SK-N-SH treated with all-trans-retinoic acid at 6 μM for 48 hours (cell line): ENCODE results near the gene FLOT1.
A peak's percentile ranks its signal among the peaks of the same experiment; 100 is the strongest.
"Not testable (repeated sequence)": the region's sequence is repeated elsewhere in the genome, so short reads cannot be mapped to it uniquely, and the experiment has no call there.

ENCODE experiments used
- ATAC-seq: fragments of 200-7000 bp; cut with Tn5 transposase; 3 replicates; pipeline ENCODE4 v1.9.1; 2020; ENCODE audit warnings: mild to moderate bottlenecking, moderate library complexity
- BACH2 ChIP-seq: fragments of 250-450 bp; sonication (Bioruptor Pico); IDR thresholded peaks from 2 replicates; pipeline ENCODE4 v1.9.0; 2021; ENCODE audit warnings: mild to moderate bottlenecking, borderline replicate concordance
- CSDC2 ChIP-seq: fragments of 250-450 bp; sonication (Bioruptor Pico); IDR thresholded peaks from 2 replicates; pipeline ENCODE4 v1.5.0; 2020; ENCODE audit warnings: mild to moderate bottlenecking, moderate library complexity
- ESRRG ChIP-seq: fragments of 250-450 bp; sonication (Bioruptor Pico); IDR thresholded peaks from 2 replicates; pipeline ENCODE4 v1.6.1; 2021; ENCODE audit warnings: mild to moderate bottlenecking
- GLIS3 ChIP-seq: fragments of 250-450 bp; sonication (Bioruptor Pico); IDR thresholded peaks from 2 replicates; pipeline ENCODE4 v1.5.0; 2020; ENCODE audit warnings: mild to moderate bottlenecking, moderate library complexity
- ISL1 ChIP-seq: fragments of 250-450 bp; sonication (Bioruptor Pico); IDR thresholded peaks from 2 replicates; pipeline ENCODE4 v2.1.2; 2022; ENCODE audit warnings: mild to moderate bottlenecking, moderate library complexity
- RARB ChIP-seq: fragments of 250-450 bp; sonication (Bioruptor Pico); IDR thresholded peaks from 2 replicates; pipeline ENCODE4 v1.8.0; 2021; ENCODE audit warnings: mild to moderate bottlenecking, moderate library complexity
- SNAI2 ChIP-seq: fragments of 250-450 bp; sonication (Bioruptor Pico); IDR thresholded peaks from 2 replicates; pipeline ENCODE4 v1.5.0; 2020; ENCODE audit warnings: mild to moderate bottlenecking, moderate library complexity
- ZFP3 ChIP-seq: fragments of 250-450 bp; sonication (Bioruptor Pico); IDR thresholded peaks from 2 replicates; pipeline ENCODE4 v1.5.0; 2020; ENCODE audit warnings: mild to moderate bottlenecking, moderate library complexity
- ZNF565 ChIP-seq: fragments of 450-650 bp; formaldehyde crosslinking; conservative IDR thresholded peaks from 2 replicates; pipeline ENCODE4 v1.5.0; 2020; ENCODE audit warnings: low read depth, mild to moderate bottlenecking, moderate library complexity
- ZNF8 ChIP-seq: fragments of 450-650 bp; formaldehyde crosslinking; IDR thresholded peaks from 2 replicates; pipeline ENCODE4 v1.5.0; 2020; ENCODE audit warnings: mild to moderate bottlenecking, moderate library complexity
- TF ChIP-seq, protein P1 (sequence below): fragments of 250-450 bp; sonication (Bioruptor Pico); IDR thresholded peaks from 2 replicates; pipeline ENCODE4 v1.5.0; 2020; ENCODE audit warnings: mild to moderate bottlenecking, moderate library complexity
- TF ChIP-seq, protein P2 (sequence below): fragments of 250-450 bp; sonication (Bioruptor Pico); IDR thresholded peaks from 2 replicates; pipeline ENCODE4 v1.5.1; 2020; ENCODE audit warnings: low read depth, mild to moderate bottlenecking, moderate library complexity
- TF ChIP-seq, protein P3 (sequence below): fragments of 250-450 bp; sonication (Bioruptor Pico); IDR thresholded peaks from 2 replicates; pipeline ENCODE4 v1.8.0; 2020; ENCODE audit warnings: mild to moderate bottlenecking, moderate library complexity, borderline replicate concordance
- TF ChIP-seq, protein P4 (sequence below): fragments of 250-450 bp; sonication (Bioruptor Pico); IDR thresholded peaks from 2 replicates; pipeline ENCODE4 v1.5.1; 2021; ENCODE audit warnings: mild to moderate bottlenecking, moderate library complexity

Gene FLOT1

DNA sequence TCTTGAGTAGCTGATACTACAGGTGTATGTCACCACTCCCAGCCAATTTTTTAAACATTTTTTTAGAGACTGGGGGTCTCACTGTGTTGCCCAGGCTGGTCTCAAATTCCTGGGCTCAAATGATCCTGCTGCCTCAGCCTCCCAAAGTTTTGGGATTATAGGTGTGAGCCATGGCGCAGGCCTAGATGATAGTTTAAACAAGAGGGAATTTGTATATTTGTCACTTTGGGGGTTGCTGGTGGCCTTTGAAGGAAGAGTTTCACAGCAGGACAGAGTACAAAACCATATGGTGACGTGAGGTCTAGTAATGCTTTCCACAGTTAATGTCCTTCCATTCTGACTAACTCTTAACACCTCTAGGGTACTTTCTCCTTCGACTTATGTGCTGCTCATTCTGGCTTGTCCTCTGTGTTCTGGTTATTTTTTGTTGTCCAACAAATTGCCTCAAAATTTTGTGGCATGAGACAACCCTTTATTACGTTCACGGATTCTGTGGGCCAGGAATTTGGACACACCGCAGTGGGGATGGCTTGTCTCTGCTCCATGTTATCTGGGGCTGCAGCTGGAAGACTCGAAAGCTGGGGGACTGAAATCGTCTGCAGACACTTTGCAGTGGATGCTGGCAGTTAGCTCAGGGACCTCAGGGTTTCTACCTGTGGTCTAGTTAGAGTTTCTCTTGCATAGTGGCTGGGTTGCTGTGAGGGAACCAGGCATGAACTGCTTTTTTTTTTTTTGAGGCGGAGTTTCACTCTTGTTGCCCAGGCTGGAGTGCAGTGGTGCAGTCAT, 24.9 kb upstream of the FLOT1 start (continued):
- TF ChIP-seq, protein P1, sequence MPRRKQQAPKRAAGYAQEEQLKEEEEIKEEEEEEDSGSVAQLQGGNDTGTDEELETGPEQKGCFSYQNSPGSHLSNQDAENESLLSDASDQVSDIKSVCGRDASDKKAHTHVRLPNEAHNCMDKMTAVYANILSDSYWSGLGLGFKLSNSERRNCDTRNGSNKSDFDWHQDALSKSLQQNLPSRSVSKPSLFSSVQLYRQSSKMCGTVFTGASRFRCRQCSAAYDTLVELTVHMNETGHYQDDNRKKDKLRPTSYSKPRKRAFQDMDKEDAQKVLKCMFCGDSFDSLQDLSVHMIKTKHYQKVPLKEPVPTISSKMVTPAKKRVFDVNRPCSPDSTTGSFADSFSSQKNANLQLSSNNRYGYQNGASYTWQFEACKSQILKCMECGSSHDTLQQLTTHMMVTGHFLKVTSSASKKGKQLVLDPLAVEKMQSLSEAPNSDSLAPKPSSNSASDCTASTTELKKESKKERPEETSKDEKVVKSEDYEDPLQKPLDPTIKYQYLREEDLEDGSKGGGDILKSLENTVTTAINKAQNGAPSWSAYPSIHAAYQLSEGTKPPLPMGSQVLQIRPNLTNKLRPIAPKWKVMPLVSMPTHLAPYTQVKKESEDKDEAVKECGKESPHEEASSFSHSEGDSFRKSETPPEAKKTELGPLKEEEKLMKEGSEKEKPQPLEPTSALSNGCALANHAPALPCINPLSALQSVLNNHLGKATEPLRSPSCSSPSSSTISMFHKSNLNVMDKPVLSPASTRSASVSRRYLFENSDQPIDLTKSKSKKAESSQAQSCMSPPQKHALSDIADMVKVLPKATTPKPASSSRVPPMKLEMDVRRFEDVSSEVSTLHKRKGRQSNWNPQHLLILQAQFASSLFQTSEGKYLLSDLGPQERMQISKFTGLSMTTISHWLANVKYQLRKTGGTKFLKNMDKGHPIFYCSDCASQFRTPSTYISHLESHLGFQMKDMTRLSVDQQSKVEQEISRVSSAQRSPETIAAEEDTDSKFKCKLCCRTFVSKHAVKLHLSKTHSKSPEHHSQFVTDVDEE, result no peak
- no peak for TF ChIP-seq RARB (CRISPR knock-in tag)
- TF ChIP-seq ESRRG (CRISPR knock-in tag), result no peak
- no peak for TF ChIP-seq ZNF565 (CRISPR knock-in tag)
- TF ChIP-seq, protein P2, sequence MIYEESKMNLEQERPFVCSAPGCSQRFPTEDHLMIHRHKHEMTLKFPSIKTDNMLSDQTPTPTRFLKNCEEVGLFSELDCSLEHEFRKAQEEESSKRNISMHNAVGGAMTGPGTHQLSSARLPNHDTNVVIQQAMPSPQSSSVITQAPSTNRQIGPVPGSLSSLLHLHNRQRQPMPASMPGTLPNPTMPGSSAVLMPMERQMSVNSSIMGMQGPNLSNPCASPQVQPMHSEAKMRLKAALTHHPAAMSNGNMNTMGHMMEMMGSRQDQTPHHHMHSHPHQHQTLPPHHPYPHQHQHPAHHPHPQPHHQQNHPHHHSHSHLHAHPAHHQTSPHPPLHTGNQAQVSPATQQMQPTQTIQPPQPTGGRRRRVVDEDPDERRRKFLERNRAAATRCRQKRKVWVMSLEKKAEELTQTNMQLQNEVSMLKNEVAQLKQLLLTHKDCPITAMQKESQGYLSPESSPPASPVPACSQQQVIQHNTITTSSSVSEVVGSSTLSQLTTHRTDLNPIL, result no peak
- TF ChIP-seq SNAI2, result no peak
- TF ChIP-seq GLIS3, result no peak

DNA sequence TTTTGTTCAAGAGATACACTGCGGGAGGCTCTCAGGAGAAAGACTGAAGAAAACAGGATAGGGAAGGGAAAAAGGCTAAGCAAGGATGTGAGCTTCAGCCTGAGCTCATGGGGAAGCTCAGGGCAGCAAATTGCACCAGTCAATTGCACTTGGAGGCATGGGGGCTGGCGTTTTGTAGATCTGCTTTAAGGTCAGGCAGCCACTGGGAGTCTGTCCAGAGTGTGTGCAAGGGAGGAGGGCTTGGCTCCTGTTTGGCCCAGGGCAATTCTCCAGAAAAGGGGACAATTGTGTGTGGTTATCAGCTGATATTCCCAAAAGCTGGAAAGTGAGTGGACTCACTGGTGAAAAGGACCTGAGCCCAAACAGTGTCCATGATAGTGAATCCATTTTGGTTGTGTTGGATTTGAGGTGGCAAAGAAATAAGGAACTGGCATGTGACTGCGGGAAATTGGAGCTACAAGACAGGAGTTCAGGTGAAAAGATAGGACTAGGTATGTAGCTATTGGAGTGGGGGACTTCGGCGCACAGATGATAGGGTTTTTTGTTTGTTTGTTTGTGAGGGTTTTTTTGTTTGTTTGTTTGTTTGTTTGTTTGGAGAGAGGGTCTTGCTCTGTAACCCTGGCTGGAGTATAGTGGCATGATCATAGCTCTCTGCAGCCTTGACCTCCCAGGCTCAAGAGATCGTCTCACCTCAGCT, 24.1 kb upstream of the FLOT1 start:
- no peak for TF ChIP-seq ESRRG (CRISPR knock-in tag)
- TF ChIP-seq, protein P3, sequence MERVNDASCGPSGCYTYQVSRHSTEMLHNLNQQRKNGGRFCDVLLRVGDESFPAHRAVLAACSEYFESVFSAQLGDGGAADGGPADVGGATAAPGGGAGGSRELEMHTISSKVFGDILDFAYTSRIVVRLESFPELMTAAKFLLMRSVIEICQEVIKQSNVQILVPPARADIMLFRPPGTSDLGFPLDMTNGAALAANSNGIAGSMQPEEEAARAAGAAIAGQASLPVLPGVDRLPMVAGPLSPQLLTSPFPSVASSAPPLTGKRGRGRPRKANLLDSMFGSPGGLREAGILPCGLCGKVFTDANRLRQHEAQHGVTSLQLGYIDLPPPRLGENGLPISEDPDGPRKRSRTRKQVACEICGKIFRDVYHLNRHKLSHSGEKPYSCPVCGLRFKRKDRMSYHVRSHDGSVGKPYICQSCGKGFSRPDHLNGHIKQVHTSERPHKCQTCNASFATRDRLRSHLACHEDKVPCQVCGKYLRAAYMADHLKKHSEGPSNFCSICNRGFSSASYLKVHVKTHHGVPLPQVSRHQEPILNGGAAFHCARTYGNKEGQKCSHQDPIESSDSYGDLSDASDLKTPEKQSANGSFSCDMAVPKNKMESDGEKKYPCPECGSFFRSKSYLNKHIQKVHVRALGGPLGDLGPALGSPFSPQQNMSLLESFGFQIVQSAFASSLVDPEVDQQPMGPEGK, result no peak
- TF ChIP-seq SNAI2, result 0 out of 2 replicates have a peak, but pooled peaks have one; percentile 12
- no peak for TF ChIP-seq ZNF8 (CRISPR knock-in tag)
- TF ChIP-seq, protein P4, sequence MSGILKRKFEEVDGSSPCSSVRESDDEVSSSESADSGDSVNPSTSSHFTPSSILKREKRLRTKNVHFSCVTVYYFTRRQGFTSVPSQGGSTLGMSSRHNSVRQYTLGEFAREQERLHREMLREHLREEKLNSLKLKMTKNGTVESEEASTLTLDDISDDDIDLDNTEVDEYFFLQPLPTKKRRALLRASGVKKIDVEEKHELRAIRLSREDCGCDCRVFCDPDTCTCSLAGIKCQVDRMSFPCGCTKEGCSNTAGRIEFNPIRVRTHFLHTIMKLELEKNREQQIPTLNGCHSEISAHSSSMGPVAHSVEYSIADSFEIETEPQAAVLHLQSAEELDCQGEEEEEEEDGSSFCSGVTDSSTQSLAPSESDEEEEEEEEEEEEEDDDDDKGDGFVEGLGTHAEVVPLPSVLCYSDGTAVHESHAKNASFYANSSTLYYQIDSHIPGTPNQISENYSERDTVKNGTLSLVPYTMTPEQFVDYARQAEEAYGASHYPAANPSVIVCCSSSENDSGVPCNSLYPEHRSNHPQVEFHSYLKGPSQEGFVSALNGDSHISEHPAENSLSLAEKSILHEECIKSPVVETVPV (CRISPR knock-in tag), result no peak
- peak; percentile 71; the same call in 1 of the 2 replicates for TF ChIP-seq CSDC2 (CRISPR knock-in tag)
- no peak for TF ChIP-seq BACH2
- TF ChIP-seq, all 23 proteins: peak for 2
- ATAC-seq, result no peak

DNA sequence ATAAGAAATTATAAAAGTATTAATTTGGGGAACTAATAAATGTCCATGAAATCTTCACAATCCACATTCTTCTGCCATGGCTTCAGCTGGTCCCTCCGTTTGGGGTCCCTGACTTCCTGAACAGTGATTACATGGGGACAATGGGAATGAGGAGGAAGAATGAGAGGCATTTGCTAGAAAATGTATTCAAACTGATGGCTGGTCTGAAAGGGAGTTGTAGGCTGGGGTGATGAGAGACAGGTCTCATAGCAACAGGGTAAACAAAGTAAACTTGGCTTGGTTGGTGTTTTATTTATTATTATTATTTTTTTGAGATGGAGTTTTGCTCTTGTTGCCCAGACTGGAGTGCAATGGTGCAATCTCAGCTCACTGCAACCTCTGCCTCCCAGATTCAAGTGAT, 23.0 kb upstream of the FLOT1 start:
- not testable (repeated sequence) for ATAC-seq

DNA sequence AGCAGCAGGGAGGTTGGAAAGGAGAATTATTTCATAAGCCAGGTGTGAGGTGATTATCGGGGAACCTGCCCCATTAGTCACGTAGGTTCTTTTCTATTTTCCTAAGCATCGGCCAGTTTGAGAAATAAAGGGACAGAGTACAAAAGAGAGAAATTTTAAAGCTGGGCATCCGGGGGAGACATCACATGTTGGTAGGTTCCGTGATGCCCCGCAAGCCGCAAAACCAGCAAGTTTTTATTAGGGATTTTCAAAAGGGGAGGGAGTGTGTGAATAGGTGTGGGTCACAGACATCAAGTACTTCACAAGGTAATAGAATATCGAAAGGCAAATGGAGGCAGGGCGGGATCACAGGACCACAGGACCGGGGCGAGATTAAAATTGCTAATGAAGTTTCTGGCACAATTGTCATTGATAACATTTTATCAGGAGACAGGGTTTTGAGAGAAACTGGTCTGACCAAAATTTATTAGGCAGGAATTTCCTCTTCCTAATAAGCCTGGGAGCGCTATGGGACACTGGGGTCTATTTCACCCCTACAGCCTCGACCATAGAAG, 22.1 kb upstream of the FLOT1 start:
- not testable (repeated sequence) for ATAC-seq

DNA sequence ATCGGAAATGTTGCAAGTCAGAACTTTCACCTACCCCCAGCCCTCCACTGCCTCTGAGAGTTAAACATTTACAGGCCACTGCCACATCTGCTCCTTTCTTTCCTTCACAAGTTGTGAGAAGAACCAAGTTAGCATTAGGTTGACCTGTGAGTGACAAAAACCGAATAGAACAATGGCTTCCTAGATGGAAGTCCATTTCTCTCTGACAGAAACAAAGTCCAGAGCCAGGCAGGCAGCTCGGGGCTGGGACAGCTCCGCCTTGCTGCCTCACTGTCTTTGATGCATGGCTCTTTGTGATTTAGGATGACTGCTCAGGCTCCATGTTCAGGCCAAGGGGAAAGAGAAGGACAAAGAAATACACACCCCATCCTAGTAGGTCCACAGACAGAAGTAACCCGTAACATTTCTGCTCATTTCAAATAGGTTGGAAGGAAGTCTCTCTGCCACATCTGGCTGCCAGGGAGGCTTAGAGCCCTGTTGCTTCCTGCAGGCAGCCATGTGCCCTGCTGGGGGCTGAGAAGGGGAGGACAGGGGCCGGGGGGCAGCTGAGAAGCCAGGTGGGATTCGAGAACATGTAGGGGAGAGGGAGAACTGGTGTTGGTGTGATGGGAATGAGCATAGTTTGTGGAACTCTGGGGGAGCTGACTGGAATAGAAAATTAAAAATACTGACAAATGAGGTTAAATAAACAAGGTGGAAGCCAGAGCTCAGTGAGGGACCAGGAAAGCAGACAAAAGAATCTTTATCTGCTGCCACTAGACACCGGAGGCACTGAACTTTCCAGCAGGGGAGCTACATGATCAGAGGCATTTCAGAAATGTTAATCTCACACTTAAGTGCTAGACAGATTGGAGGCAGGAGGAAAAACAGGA, 21.4 kb upstream of the FLOT1 start:
- TF ChIP-seq ZFP3 (peak; percentile 34; the same call in 1 of the 2 replicates), SNAI2 (peak; percentile 68; the same call in 1 of the 2 replicates), ZNF565 (CRISPR knock-in tag) (no peak), ISL1 (CRISPR knock-in tag) (peak; percentile 60)
- TF ChIP-seq, protein P3, result no peak
- peak; percentile 47 for ATAC-seq
